ENCODE results near the gene NTSR2. TPM values are rescaled to one million over a fixed set of nuclear protein-coding genes. Genes with fewer than 3 reads are reported as not detected.

Gene NTSR2
- total RNA-seq, 1 experiment from 2014 or later, result 0.36 TPM

- no peak for DNase-seq (ENCODE audit: low read depth)
These were observed 12.3 kb downstream of the NTSR2 start for GRCh38 chr2:11657646-11658045.

- DNase-seq (ENCODE audit: low read depth), result no peak
These were observed 12.8 kb downstream of the NTSR2 start for GRCh38 chr2:11657195-11657594.

DNA sequence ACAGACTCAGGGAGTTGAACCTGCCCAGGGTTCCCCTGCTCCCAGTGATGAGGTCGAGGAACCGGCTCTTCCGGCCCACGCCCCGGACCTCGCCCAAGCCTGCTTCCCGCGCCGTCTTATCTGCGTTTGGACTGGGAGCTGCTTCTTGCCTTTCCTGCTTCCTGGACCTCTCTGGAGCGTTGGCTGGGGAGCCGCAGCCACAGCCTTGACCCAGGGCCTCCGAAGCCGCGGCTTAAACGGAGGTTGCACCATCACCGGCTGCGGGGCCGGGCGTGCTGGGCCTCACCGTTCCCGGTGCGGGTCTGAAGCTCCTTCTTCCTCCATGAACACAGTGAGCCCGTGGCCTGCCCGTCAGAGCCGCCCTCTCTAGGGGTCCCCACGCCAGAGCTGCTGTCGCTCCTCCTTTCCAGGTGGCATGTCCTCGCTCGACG is 13.3 kb downstream of the NTSR2 start:
- DNase-seq (ENCODE audit: low read depth), result no peak

- DNase-seq (ENCODE audit: low read depth), result no peak
These were observed 13.7 kb downstream of the NTSR2 start for GRCh38 chr2:11656252-11656651.

DNA sequence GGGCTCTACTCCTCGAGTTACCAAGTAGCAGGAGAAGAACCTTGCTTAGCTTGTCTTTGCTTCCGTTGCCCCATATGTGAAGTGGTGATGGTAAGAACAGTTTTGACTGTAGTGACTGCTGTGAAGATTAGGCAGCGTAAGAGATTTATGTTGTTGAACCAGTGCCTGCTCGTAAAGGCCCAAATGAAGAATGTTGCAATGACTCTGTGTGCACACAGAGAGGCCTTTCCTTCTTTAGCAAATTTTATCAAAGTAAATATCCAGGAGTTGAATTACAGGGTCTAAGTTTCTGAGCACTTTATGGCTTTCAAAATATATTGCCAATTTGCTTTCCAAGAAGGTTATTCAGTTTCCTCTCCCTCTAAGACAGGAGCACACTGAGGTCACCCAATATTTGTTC is 14.5 kb downstream of the NTSR2 start:
- no peak for DNase-seq (ENCODE audit: low read depth)

DNA sequence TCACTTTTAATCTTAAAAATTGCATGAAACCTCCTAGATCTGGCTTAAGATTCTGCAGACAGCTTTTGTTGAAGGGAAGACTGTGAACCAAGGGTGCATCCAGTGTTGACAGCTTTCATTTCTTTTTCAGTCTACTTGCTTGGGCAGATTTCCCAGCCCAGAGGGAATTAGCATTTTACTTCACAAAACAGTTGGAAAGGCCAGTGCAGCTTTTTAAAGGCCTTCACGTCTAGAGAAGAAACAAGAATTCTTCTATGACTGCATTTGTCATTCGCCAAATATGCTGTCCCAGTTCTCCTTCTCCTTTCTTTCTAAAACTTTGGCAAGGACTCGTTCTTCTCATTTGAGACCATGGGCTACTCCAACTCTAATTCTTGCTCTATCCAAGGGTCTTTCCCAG is 17.4 kb downstream of the NTSR2 start:
- DNase-seq (ENCODE audit: low read depth), result no peak

- DNase-seq (ENCODE audit: low read depth), result no peak
These were observed 18.0 kb downstream of the NTSR2 start for GRCh38 chr2:11651856-11652548.

GRCh38 chr2:11649093-11649492 is 20.9 kb downstream of the NTSR2 start:
- no peak for DNase-seq (ENCODE audit: low read depth)

GRCh38 chr2:11647834-11648600 is 22.0 kb downstream of the NTSR2 start:
- DNase-seq (ENCODE audit: low read depth), result no peak

DNA sequence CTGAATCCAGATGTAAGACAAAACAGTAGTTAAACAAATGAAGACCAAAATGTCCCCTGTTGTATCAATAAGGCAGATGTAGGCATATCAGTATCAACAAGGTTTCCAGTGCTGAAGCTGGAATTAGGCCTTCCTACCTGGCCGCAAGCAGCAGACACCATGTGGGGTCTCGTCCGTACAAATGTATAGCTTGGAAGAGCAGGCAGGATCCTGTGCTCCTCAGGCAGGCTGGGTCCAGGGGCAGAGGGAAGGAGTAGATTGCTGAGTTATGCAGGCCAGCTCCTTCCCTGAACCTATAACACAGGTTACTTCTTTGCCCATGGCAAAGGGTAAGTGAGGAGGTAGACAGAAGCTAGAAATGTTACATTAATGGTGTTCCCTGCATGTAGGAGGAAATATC is 23.5 kb downstream of the NTSR2 start:
- no peak for DNase-seq (ENCODE audit: low read depth)

DNA sequence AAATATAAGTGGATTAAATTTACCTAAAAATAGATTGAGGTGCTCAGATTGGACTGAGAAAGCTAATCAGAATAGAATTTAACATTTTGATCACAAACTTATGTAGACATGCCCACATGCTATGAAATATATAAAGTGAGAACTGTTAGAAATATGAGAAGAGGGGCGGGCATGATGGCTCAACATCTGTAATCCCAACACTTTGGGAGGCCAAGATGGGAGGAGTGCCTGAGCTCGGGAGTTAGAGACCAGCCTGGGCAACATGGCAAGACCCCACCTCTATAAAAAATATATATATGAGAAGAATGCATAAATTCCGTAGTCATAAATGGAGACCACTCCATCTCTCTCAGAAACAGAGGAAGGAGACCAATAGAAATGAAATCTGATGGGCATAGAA is 25.7 kb downstream of the NTSR2 start:
- no peak for DNase-seq (ENCODE audit: low read depth)

GRCh38 chr2:11642972-11643371 is 27.0 kb downstream of the NTSR2 start:
- no peak for DNase-seq (ENCODE audit: low read depth)

GRCh38 chr2:11640132-11640531 is 29.9 kb downstream of the NTSR2 start:
- DNase-seq (ENCODE audit: low read depth), result no peak

- no peak for DNase-seq (ENCODE audit: low read depth)
These were observed 30.5 kb downstream of the NTSR2 start for GRCh38 chr2:11639503-11639902.

- DNase-seq (ENCODE audit: low read depth), result no peak
These were observed 32.4 kb downstream of the NTSR2 start for GRCh38 chr2:11637546-11637945.

GRCh38 chr2:11636593-11637295 is 33.3 kb downstream of the NTSR2 start:
- DNase-seq (ENCODE audit: low read depth), result no peak

GRCh38 chr2:11635141-11635540 is 34.9 kb downstream of the NTSR2 start:
- DNase-seq (ENCODE audit: low read depth), result no peak

GRCh38 chr2:11634584-11634983 is 35.4 kb downstream of the NTSR2 start:
- DNase-seq (ENCODE audit: low read depth), result no peak

DNA sequence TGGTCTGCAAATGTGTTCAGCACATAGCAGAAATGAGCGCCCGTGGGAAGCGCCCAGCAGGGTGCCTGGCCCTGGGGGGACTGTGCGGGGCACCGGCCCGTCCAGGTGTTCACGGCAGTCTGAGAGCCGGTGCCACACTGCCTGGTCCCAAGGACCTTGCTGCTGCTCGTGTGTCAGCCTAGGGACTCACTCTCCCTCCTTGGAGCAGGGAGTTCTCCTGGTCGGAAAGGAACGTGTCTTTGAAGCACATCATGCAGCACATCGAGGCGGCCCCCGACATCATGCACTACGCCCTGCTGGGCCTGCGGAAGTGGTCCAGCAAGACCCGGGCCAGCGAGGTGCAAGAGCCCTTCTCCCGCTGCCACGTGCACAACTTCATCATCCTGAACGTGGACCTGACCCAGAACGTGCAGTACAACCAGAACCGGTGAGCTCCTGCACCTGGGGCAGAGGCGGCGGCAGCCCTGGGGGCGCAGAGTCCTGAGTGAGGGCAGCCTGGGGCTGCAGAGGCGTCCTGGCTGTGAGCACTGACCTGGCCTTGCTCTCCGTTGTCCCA is 36.0 kb downstream of the NTSR2 start:
- DNase-seq (ENCODE audit: low read depth), result no peak

DNA sequence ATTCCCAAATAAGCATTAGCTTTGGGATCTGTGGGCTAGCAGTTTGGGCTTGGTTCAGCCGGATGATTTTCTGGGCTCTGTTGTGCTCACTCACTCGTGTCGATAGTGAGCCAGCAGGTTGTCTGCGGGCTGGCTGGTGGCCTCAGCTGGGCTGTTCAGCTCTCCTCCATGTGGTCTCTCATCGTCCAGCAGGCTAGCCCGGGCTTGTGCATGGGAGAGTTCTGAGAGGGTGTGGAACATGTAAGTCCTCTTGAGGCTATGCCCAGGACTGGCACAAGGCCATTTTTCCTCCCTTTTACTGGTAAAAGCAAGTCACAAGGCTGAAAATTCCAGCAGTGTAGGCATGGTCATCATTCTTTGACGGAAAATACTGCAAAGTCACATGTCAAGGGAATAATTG is 38.5 kb downstream of the NTSR2 start:
- no peak for DNase-seq (ENCODE audit: low read depth)

DNA sequence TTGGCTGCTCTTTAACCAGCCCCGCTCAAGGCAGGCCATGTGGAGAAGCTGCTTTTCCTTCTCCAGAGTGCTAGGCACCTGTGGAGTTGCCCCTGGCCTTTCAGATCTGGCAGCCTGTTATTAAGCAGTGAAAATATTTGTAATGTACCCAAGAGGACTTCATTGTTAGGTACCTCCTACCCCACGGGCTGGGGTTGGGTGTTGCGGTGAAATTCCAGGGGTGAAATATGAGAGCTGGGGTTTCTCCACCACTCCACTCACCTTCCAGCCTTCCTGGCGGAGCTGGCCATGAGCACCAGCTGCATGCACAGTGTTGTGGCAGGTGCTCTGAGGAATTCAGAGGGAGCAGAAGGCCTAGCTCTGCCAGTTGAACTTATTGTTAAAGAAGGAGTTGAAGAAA is 39.1 kb downstream of the NTSR2 start:
- DNase-seq (ENCODE audit: low read depth), result no peak

DNA sequence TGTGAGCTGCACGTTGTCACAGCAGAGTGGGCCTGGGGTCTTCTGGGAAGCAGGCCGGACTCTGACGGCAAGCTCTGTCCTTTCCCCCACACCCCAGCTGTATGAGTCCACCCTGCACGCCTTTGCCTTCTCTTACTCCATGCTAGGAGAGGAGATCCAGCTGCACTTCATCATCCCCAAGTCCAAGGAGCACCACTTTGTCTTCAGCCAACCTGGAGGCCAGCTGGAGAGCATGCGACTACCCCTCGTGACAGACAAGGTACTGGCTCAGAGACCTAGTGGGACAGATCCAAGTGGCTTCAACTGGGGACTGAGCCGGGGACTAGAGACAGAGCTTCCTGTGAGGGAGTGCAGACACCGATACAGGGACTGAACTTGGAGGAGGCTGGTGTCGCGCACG is 40.1 kb downstream of the NTSR2 start:
- DNase-seq (ENCODE audit: low read depth), result no peak

DNA sequence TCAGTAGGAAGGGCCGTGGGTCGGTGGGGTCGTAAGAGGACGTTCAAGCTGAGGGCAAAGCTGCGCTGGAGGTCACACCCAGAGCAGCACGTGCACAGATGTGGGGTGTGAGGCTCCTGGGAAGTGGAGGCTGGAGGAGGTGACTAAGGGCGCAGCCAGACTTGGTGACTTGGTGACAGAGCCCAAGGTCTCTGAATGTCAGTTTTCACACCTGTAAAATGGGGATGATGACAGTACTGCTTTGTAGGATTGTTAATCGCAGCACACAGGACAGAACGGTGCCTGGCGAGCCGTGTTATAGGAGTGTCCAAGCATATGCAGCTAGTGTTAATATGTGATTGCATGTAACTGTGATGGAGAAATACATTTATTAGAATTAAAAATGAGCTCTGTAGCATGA is 40.8 kb downstream of the NTSR2 start:
- no peak for DNase-seq (ENCODE audit: low read depth)

Measured in RPMI7951 (cell line).